ENCODE measurements around the gene IDS.

DNA sequence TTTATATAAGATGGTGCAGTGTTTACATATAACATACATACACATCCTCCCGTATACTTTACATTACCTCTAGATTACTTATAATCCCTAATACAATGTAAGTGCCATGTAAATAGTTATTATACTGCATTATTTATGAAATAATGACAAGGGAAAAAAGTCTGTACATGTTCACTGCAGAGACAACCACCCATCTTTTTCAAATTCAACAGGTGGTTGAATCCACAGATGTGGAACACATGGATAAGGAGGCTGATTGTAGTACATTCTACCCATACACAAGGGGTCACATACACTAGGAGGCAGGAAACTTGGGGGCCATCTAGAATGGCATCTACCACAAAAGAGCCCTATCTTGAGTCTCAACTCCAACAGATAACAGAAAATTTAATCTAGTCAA is 3.4 kb upstream of the IDS start:
- TF ChIP-seq MAFK (IDR thresholded peaks at IDR 0.05; ENCODE audit: low read depth, low read length) (no peak), TAF1 (IDR thresholded peaks at IDR 0.05; ENCODE audit: low read depth, low read length) (no peak), POLR2A (IDR thresholded peaks at IDR 0.05; ENCODE audit: control extremely low read depth in 1 of 2, low read depth in 2 of 2, low read length in 2 of 2) (no peak), EP300 (IDR thresholded peaks at IDR 0.05; ENCODE audit: borderline replicate concordance in 1 of 2, low read depth in 2 of 2, low read length in 2 of 2) (no peak), SRF (IDR thresholded peaks at IDR 0.05; ENCODE audit: low read depth, low read length) (no peak), EGR1 (IDR thresholded peaks at IDR 0.05; ENCODE audit: borderline replicate concordance, low read depth, low read length) (no peak), ZNF274 (IDR thresholded peaks at IDR 0.05; ENCODE audit: borderline replicate concordance, extremely low read depth, low read length) (no peak), POLR2AphosphoS5 (IDR thresholded peaks at IDR 0.05; ENCODE audit: low read depth, low read length) (no peak), RAD21 (IDR thresholded peaks at IDR 0.05 in 1 of 2, conservative IDR thresholded peaks at IDR 0.05 in 1 of 2; ENCODE audit: low read depth in 2 of 2, low read length in 2 of 2) (no peak), TCF12 (IDR thresholded peaks at IDR 0.05; ENCODE audit: low read depth, low read length) (no peak), KDM4A (IDR thresholded peaks at IDR 0.05; ENCODE audit: low read depth, low read length, severe bottlenecking) (no peak)
- TF ChIP-seq, protein P1, sequence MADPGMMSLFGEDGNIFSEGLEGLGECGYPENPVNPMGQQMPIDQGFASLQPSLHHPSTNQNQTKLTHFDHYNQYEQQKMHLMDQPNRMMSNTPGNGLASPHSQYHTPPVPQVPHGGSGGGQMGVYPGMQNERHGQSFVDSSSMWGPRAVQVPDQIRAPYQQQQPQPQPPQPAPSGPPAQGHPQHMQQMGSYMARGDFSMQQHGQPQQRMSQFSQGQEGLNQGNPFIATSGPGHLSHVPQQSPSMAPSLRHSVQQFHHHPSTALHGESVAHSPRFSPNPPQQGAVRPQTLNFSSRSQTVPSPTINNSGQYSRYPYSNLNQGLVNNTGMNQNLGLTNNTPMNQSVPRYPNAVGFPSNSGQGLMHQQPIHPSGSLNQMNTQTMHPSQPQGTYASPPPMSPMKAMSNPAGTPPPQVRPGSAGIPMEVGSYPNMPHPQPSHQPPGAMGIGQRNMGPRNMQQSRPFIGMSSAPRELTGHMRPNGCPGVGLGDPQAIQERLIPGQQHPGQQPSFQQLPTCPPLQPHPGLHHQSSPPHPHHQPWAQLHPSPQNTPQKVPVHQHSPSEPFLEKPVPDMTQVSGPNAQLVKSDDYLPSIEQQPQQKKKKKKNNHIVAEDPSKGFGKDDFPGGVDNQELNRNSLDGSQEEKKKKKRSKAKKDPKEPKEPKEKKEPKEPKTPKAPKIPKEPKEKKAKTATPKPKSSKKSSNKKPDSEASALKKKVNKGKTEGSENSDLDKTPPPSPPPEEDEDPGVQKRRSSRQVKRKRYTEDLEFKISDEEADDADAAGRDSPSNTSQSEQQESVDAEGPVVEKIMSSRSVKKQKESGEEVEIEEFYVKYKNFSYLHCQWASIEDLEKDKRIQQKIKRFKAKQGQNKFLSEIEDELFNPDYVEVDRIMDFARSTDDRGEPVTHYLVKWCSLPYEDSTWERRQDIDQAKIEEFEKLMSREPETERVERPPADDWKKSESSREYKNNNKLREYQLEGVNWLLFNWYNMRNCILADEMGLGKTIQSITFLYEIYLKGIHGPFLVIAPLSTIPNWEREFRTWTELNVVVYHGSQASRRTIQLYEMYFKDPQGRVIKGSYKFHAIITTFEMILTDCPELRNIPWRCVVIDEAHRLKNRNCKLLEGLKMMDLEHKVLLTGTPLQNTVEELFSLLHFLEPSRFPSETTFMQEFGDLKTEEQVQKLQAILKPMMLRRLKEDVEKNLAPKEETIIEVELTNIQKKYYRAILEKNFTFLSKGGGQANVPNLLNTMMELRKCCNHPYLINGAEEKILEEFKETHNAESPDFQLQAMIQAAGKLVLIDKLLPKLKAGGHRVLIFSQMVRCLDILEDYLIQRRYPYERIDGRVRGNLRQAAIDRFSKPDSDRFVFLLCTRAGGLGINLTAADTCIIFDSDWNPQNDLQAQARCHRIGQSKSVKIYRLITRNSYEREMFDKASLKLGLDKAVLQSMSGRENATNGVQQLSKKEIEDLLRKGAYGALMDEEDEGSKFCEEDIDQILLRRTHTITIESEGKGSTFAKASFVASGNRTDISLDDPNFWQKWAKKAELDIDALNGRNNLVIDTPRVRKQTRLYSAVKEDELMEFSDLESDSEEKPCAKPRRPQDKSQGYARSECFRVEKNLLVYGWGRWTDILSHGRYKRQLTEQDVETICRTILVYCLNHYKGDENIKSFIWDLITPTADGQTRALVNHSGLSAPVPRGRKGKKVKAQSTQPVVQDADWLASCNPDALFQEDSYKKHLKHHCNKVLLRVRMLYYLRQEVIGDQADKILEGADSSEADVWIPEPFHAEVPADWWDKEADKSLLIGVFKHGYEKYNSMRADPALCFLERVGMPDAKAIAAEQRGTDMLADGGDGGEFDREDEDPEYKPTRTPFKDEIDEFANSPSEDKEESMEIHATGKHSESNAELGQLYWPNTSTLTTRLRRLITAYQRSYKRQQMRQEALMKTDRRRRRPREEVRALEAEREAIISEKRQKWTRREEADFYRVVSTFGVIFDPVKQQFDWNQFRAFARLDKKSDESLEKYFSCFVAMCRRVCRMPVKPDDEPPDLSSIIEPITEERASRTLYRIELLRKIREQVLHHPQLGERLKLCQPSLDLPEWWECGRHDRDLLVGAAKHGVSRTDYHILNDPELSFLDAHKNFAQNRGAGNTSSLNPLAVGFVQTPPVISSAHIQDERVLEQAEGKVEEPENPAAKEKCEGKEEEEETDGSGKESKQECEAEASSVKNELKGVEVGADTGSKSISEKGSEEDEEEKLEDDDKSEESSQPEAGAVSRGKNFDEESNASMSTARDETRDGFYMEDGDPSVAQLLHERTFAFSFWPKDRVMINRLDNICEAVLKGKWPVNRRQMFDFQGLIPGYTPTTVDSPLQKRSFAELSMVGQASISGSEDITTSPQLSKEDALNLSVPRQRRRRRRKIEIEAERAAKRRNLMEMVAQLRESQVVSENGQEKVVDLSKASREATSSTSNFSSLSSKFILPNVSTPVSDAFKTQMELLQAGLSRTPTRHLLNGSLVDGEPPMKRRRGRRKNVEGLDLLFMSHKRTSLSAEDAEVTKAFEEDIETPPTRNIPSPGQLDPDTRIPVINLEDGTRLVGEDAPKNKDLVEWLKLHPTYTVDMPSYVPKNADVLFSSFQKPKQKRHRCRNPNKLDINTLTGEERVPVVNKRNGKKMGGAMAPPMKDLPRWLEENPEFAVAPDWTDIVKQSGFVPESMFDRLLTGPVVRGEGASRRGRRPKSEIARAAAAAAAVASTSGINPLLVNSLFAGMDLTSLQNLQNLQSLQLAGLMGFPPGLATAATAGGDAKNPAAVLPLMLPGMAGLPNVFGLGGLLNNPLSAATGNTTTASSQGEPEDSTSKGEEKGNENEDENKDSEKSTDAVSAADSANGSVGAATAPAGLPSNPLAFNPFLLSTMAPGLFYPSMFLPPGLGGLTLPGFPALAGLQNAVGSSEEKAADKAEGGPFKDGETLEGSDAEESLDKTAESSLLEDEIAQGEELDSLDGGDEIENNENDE (IDR thresholded peaks at IDR 0.05; ENCODE audit: insufficient replicate concordance, low read length) = no peak
- TF ChIP-seq, protein P2, sequence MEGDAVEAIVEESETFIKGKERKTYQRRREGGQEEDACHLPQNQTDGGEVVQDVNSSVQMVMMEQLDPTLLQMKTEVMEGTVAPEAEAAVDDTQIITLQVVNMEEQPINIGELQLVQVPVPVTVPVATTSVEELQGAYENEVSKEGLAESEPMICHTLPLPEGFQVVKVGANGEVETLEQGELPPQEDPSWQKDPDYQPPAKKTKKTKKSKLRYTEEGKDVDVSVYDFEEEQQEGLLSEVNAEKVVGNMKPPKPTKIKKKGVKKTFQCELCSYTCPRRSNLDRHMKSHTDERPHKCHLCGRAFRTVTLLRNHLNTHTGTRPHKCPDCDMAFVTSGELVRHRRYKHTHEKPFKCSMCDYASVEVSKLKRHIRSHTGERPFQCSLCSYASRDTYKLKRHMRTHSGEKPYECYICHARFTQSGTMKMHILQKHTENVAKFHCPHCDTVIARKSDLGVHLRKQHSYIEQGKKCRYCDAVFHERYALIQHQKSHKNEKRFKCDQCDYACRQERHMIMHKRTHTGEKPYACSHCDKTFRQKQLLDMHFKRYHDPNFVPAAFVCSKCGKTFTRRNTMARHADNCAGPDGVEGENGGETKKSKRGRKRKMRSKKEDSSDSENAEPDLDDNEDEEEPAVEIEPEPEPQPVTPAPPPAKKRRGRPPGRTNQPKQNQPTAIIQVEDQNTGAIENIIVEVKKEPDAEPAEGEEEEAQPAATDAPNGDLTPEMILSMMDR (IDR thresholded peaks at IDR 0.05; ENCODE audit: control extremely low read depth in 1 of 3, insufficient read depth in 1 of 3, low read depth in 1 of 3, low read length in 3 of 3) = no peak

All from H1 (cell line).